HEK293T (cell line): ENCODE data around the gene CSHL1.
"Not testable (repeated sequence)": the region's sequence is repeated elsewhere in the genome, so short reads cannot be mapped to it uniquely, and the experiment has no call there.

Experiments used
- BHLHE40 ChIP-seq: fragments of 450-650 bp; IDR thresholded peaks from 2 replicates; pipeline ENCODE4 v1.6.1; 2016; ENCODE audit warnings: mild to moderate bottlenecking, moderate library complexity, borderline replicate concordance
- CTBP1 ChIP-seq: fragments of 450-650 bp; IDR thresholded peaks from 2 replicates; pipeline ENCODE4 v1.6.1; 2016; ENCODE audit warnings: borderline replicate concordance
- FOXA1 ChIP-seq: fragments of 450-650 bp; IDR thresholded peaks from 2 replicates; pipeline ENCODE4 v1.6.1; 2016; ENCODE audit warnings: mild to moderate bottlenecking
- FOXM1 ChIP-seq: fragments of 450-650 bp; IDR thresholded peaks from 2 replicates; pipeline ENCODE4 v1.6.1; 2017; ENCODE audit warnings: mild to moderate bottlenecking, borderline replicate concordance
- L3MBTL2 ChIP-seq: fragments of 450-650 bp; conservative IDR thresholded peaks from 2 replicates; pipeline ENCODE4 v1.6.1; 2016; ENCODE audit warnings: mild to moderate bottlenecking
- PKNOX1 ChIP-seq: fragments of 450-650 bp; IDR thresholded peaks from 2 replicates; pipeline ENCODE4 v1.6.1; 2016
- SP1 ChIP-seq: fragments of 450-650 bp; IDR thresholded peaks from 2 replicates; pipeline ENCODE4 v1.6.1; 2017
- SUZ12 ChIP-seq: fragments of 450-650 bp; IDR thresholded peaks from 2 replicates; pipeline ENCODE4 v1.6.1; 2016; ENCODE audit warnings: mild to moderate bottlenecking
- TARDBP ChIP-seq: fragments of 450-650 bp; IDR thresholded peaks from 2 replicates; pipeline ENCODE4 v1.6.1; 2016

- TF ChIP-seq BHLHE40, SP1, TARDBP, CTBP1, FOXA1, SUZ12, FOXM1, L3MBTL2, PKNOX1: not testable (repeated sequence)
These were observed 21.8 kb downstream of the CSHL1 start for GRCh38 chr17:63889026-63889848.
